GM18867 (cell line): ENCODE measurements around the gene SETD2.

Experiments
- ATAC-seq: cut with Tn5 transposase; IDR thresholded peaks from one replicate; pipeline ENCODE4 v1.9.1; 2021; ENCODE audit warnings: mild to moderate bottlenecking, moderate library complexity; ENCODE audit not compliant: unreplicated experiment

The SETD2 gene

GRCh38 chr3:46966811-46967210 lies 197.1 kb downstream of the SETD2 start:
- no peak for ATAC-seq
